Left hindlimb (tissue), 1 donor: Measurements from ENCODE around the gene KIF15.
"Not testable (repeated sequence)": the region's sequence is repeated elsewhere in the genome, so short reads cannot be mapped to it uniquely, and the experiment has no call there.

ENCODE experiments used
- DNase-seq: peaks from one replicate; pipeline ENCODE4 v3.0.0-alpha.2; 2018

Gene KIF15

GRCh38 chr3:44821206-44821605, 59.6 kb downstream of the KIF15 start:
- DNase-seq, result not testable (repeated sequence)

DNA sequence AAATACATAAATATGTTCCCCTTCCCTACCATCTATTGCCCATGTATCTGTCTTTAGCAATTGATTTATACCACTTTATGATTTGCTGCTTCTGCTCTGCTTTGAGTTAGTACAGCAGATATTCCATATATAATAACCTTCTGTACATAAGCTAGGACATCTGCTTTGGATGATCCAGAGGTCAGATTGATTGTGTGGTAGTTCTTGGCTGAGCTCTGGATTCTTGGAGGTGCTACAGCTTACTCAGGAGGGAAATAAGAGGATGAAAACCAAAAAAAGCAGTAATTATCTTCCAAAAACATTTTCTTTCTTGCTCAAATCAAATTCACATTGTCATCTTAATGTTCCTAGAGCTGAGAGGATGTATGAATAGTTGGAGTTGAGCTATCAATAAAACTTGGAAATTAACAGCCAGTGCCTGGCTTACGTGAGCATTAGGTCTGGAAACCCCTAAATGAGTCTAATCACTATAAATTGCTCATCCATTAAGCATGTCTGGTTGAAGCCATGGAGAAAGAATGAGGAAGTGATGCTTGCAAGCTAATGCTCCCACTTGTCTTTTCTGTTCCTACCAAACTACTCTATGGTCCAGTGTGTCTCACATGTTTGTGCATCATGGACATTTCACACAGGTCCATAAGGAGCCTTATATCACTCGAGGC, 63.8 kb downstream of the KIF15 start:
- no peak for DNase-seq

GRCh38 chr3:44827196-44827595, 65.6 kb downstream of the KIF15 start:
- DNase-seq, result no peak

GRCh38 chr3:44831232-44831631, 69.6 kb downstream of the KIF15 start:
- DNase-seq, result no peak

DNA sequence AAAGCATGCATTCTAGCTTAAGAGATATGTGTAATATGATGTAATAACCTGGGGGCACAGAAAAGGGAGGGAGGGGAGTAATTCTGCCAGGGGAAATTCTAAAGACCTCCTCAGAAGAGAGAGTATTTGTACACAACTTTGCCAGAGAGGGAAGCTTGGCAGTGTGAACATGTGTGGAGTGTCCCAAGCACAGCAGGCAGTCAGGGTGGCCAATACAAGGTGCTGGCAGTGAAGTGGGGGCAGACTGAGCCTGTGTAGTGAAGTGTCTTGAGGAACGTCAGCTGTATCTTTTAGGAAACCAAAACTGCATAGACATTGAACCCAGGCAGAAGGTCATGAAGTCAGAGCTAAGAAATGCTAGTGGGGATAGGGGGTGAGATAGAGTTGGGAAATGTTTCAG, 70.4 kb downstream of the KIF15 start:
- DNase-seq, result no peak

GRCh38 chr3:44832965-44833364, 71.4 kb downstream of the KIF15 start:
- no peak for DNase-seq

DNA sequence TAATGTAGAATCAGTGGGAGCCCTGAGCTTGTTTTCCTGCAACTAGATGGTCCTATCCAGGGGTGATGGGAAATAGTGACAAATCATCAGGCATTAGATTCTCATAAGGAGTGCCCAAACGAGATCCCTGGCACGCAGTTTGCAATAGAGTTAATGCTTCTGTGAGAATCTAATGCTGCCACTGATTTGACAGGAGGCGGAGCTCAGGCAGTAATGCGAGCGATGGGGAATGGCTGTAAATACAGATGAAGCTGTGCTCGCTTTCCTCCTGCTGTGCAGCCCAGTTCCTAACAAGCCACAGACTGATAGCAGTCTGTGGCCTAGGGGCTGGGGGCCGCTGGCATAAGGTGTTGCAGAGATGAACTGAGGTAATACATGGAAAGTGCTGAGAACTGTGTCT, 71.8 kb downstream of the KIF15 start:
- DNase-seq, result no peak

DNA sequence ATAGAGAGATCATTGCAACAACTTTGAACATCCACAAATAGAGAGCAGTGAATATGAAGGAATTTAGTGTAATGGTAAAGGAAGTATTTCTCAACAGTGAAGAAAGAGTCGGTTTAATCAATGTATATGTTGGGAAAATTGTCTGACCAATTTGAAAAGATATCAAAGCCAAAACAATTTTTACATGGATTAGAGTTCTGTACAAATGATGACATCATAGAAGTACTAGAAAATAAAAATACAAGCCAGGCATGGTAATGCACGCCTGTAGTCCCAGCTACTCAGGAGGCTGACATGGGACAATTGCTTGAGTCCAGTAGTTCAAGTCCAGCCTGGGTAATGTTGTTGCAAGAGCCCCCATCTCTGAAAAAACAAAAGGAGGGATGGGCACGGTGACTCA, 74.1 kb downstream of the KIF15 start:
- DNase-seq, result no peak

DNA sequence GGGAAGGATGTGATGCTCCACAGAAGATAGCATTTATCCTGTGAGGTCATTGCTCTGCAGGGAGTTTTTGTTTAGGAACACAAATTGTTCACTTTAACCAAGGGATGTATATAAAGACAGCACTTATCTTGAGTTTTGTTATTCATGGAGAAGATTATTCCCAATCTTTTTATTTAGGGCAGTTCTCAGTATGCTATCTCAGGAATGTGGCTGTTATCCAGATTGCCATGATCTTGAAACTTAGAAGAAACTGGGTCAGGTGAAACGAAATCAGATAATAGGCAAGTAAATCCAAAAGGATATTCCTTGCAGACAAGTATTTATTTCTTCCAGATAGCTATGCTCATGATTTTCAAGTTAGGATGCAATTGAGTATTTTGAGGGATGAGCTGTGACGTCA, 80.8 kb downstream of the KIF15 start:
- DNase-seq, result no peak

GRCh38 chr3:44845528-44846520, 84.2 kb downstream of the KIF15 start:
- DNase-seq, result no peak

- no peak for DNase-seq
Observed at GRCh38 chr3:44848634-44849033, 87.0 kb downstream of the KIF15 start.

- not testable (repeated sequence) for DNase-seq
Observed at GRCh38 chr3:44856663-44857062, 95.1 kb downstream of the KIF15 start.

GRCh38 chr3:44860117-44860516, 98.5 kb downstream of the KIF15 start:
- no peak for DNase-seq

DNA sequence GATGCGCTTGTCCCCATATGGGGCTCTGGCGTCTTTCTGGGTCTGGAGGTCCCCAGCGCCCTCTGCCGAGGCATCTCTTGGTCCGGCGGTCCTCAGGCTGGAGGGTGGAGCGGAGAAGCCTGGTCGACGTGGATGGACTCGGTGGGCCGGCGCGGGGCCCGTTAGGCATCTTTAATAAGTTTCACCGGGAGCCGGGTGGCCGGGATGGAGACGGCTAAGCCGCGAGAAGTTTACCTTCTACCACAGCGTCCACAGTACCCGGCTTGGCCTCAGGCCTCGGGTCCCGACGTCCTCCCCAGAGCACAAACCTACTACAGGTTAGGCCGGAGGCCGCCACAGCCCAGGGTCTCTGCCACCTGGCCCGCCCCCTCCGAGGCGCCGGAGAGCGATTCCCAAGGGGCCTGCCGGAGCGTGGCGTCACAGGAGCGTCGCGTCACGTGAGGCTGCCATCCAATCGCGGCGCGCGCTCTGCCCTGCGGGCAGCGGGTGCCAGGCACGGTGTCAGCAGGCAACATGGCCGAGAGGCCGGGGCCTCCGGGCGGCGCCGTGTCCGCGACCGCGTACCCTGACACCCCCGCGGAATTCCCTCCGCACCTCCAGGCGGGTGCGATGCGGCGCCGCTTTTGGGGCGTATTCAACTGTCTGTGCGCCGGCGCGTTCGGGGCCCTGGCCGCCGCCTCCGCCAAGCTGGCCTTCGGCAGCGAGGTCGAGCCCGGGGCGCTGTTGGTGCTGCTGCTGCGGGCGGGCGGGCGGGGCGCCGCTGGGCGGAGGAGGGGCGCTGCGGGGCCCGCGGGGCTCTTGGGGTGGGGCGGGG, 100.0 kb downstream of the KIF15 start, which contains the start of gene TMEM42:
Gene TMEM42, plus strand, starts transcription at position 501 of the 814 bp plus-strand sequence. Its CDS starts 13 bp downstream, at position 514.
- DNase-seq, result peak; percentile 94

DNA sequence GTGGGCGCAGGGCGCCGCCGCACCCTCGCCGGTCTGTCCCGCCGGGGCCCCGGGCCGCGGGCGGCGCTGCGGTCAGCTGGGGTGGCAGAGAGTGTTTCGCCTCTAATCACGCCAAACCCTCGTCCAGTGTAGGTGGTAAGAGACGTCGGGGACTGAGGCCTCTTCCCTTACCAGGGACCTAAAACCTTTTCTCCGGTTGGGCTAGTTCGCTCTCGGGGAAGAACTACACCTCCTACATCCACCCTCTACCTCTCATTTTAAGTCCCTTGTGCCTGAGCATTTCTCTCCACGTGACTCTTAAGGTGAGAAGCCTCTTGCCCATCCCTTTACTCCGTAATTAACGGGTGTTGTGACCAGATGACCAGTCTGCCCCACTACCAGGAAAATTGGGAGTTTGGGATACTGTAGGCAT, 100.6 kb downstream of the KIF15 start:
- no peak for DNase-seq

DNA sequence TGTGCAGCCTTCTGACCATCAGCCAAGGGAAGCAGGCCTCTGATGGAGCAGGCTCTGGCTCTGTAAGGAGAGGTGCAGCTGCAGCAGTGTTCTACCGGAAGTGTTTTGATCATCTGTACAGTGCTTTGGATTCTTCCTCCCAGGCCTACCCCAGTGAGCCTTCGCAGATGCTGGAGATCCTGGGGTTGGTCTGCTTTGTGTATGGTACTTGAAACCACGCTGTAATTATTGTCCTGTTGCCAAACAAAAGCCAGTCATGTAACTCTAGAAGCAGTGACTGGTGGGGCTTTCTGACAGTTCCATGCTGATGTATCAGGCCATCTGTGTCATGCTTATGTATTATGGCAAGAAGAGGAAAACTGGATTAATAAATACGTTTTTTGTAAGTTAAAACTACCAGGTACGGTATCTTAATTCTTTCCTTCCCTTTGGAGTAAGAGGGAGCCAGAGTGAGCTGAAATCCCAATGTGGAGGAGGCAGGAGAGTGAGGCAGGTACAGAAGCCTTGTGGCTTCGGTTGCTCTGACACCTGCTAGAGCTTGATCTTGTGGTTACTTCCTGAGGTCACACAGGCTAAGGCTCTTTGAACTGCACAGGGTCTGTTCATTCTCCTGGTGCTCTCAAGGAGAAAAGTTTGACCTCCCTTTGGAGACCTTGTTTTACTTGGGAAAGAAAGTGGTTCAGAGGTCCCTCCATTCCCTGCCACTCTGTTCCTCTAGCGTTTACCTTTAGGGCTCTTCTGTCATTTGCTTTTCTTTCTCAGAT, 103.9 kb downstream of the KIF15 start:
- DNase-seq, result no peak

GRCh38 chr3:44867421-44868111, 106.0 kb downstream of the KIF15 start:
- no peak for DNase-seq

GRCh38 chr3:44870375-44871061, 108.9 kb downstream of the KIF15 start:
- DNase-seq, result no peak

- DNase-seq, result no peak
Observed at GRCh38 chr3:44874308-44874707, 112.7 kb downstream of the KIF15 start, which contains the start of gene TGM4. TSS of gene TGM4 (plus strand) at chr3:44874608. CDS start at chr3:44874679, 71 bp downstream.

DNA sequence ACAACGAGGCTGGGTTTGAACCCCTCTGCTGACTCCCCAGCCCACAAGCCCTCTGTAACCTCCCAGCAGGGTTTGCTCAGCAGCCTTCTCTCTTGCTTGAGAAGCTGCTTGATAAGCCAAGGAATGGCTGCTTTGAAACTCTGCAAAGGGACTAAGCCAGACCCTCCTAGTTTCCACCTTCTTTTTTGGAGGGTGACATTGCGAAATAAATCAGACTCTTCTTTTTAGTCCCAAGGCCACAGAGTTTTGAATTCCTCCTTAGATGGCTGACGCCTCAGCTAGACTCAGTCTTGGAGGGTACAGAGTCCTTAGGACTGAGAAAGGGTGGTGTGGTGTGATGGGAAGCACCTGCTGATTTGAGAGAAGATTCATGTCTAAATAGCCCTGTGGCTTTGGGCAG, 114.0 kb downstream of the KIF15 start:
- no peak for DNase-seq

DNA sequence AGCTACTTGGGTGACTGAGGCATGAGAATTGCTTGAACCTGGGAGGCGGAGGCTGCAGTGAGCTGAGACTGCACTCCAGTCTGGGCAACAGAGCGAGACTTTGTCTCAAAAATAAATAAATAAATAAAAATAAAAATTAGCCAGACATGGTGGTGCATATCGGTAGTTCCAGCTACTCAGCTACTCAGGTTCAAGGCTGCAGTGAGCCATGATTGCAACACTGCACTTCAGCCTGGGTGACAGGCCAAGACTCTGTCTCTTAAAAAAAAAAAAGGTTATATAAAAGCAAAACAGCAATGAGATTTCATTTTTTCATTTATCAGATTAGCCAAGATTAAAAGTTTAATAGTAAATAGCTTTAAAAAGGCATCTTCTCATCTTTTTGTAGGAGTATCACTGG, 115.7 kb downstream of the KIF15 start:
- DNase-seq, result no peak
